ENCODE results near the gene HOXA3.

GRCh38 chr7:27108390-27109127 lies 43.8 kb downstream of the HOXA3 start:
- TF ChIP-seq CTCF (IDR thresholded peaks at IDR 0.05): peak in 2 of 4 experiments; percentile 50 to 56
- TF ChIP-seq POLR2AphosphoS5 (IDR thresholded peaks at IDR 0.05): peak; percentile 93
- peak; percentile 85 to 89 for TF ChIP-seq POLR2A (IDR thresholded peaks at IDR 0.05)

Data from gastroesophageal sphincter (tissue), 3 donors.